ENCODE measurements around the gene SORCS2.

SORCS2 gene

DNA sequence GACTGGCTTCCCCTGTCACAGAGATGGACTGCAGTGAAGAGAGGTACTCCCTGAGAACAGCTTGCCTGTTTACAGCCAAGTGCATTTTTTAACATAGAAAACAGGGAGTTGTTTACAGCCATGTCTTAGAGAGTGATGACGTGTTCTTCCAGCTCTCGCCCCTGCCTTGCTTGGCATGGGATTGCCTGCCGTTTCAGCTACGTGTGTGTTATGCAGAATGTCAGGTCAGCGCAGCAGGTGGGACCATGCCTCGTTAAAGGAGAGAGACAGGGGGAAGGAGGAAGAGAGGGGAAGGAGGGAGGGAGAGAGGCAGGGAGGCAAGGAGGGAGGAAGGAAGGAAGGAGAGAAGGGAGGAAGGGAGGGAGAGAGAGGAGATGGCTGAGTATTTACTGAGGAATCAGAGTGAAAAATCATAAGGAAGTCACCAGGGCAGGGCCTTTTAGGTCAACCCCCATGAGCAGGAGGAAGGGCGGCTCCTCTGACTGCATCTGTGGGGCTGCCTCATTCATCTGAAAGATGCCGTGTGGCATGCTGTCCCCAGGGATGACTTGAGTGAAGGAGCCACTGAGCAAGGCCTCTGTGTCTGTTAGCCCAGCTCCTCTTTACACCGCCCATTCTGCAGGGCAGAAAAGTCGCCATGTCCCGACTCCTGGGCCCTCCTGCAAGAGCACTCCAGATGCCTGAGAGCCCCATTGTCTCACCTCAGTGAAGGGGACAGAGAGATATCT, 382.1 kb downstream of the SORCS2 start:
- Histone ChIP-seq H3K9me3 (ENCODE audit: control insufficient read depth, insufficient read depth, low read depth, low read length) (no peaks in the 10 kb centered on the region), H3K4me1 (ENCODE audit: control insufficient read depth, insufficient read depth, low read length) (no peaks in the 10 kb centered on the region), H3K36me3 (ENCODE audit: control insufficient read depth in 2 of 2, insufficient read depth in 1 of 2, low read length in 2 of 2) (no peaks in the 10 kb centered on the region), H3K4me3 (ENCODE audit: low read depth, low read length) (no peak overlapping the region), H3K27ac (ENCODE audit: extremely low read depth, low read depth, low read length) (no peak overlapping the region)
- ChIA-PET CTCF (no interaction called here), POLR2A (no interaction called here)
- TF ChIP-seq, protein P1, sequence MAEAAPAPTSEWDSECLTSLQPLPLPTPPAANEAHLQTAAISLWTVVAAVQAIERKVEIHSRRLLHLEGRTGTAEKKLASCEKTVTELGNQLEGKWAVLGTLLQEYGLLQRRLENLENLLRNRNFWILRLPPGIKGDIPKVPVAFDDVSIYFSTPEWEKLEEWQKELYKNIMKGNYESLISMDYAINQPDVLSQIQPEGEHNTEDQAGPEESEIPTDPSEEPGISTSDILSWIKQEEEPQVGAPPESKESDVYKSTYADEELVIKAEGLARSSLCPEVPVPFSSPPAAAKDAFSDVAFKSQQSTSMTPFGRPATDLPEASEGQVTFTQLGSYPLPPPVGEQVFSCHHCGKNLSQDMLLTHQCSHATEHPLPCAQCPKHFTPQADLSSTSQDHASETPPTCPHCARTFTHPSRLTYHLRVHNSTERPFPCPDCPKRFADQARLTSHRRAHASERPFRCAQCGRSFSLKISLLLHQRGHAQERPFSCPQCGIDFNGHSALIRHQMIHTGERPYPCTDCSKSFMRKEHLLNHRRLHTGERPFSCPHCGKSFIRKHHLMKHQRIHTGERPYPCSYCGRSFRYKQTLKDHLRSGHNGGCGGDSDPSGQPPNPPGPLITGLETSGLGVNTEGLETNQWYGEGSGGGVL (tag by site-specific recombination; IDR thresholded peaks at IDR 0.05), result no peak
- TF ChIP-seq ZNF174 (tag by site-specific recombination; IDR thresholded peaks at IDR 0.05) (no peak), HOXD13 (CRISPR knock-in tag; IDR thresholded peaks at IDR 0.05; ENCODE audit: borderline replicate concordance) (no peak), AEBP2 (tag by site-specific recombination; IDR thresholded peaks at IDR 0.05; ENCODE audit: borderline replicate concordance) (no peak), ZNF157 (tag by site-specific recombination; IDR thresholded peaks at IDR 0.05) (peak; percentile 54), ZFP69B (tag by site-specific recombination; IDR thresholded peaks at IDR 0.05) (no peak), ZNF514 (tag by site-specific recombination; IDR thresholded peaks at IDR 0.05) (no peak)
- TF ChIP-seq, protein P2, sequence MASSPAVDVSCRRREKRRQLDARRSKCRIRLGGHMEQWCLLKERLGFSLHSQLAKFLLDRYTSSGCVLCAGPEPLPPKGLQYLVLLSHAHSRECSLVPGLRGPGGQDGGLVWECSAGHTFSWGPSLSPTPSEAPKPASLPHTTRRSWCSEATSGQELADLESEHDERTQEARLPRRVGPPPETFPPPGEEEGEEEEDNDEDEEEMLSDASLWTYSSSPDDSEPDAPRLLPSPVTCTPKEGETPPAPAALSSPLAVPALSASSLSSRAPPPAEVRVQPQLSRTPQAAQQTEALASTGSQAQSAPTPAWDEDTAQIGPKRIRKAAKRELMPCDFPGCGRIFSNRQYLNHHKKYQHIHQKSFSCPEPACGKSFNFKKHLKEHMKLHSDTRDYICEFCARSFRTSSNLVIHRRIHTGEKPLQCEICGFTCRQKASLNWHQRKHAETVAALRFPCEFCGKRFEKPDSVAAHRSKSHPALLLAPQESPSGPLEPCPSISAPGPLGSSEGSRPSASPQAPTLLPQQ (tag by site-specific recombination; IDR thresholded peaks at IDR 0.05), result no peak

DNA sequence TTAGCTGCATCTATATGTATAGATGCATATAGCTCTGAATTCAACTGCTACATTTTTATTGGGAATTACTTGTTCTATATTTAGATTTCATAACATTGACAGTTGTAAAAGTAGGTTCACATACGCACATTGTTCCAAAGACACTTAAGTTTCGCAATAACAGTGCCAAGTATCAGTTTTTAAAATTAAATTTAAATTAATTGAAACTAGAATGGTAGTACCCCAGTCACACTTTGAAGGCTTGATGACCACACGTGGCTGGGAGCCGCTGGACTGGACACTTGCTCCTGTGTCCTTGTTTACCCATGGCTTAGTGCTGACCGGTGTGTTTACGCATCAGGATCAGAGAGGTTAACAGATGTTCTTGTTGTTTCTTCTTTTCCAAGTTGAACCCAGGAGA, 383.1 kb downstream of the SORCS2 start:
- Histone ChIP-seq H3K27ac (ENCODE audit: extremely low read depth, low read depth, low read length) (no peak overlapping the region), H3K9me3 (ENCODE audit: control insufficient read depth, insufficient read depth, low read depth, low read length) (no peaks in the 10 kb centered on the region), H3K4me3 (ENCODE audit: low read depth, low read length) (no peak overlapping the region), H3K36me3 (ENCODE audit: control insufficient read depth in 2 of 2, insufficient read depth in 1 of 2, low read length in 2 of 2) (no peaks in the 10 kb centered on the region), H3K4me1 (ENCODE audit: control insufficient read depth, insufficient read depth, low read length) (no peaks in the 10 kb centered on the region)
- CTCF ChIA-PET, result no interaction called here
- POLR2A ChIA-PET, result no interaction called here
- no peak for TF ChIP-seq ZNF324 (tag by site-specific recombination; IDR thresholded peaks at IDR 0.05)
- TF ChIP-seq ZNF121 (tag by site-specific recombination; IDR thresholded peaks at IDR 0.05), result no peak
- TF ChIP-seq GLIS1 (tag by site-specific recombination; IDR thresholded peaks at IDR 0.05), result no peak
- TF ChIP-seq RBAK (tag by site-specific recombination; IDR thresholded peaks at IDR 0.05), result no peak
- TF ChIP-seq BCL11B (tag by site-specific recombination; IDR thresholded peaks at IDR 0.05; ENCODE audit: low read depth), result no peak
- TF ChIP-seq PRDM1 (tag by site-specific recombination; IDR thresholded peaks at IDR 0.05), result no peak
- TF ChIP-seq, protein P3, sequence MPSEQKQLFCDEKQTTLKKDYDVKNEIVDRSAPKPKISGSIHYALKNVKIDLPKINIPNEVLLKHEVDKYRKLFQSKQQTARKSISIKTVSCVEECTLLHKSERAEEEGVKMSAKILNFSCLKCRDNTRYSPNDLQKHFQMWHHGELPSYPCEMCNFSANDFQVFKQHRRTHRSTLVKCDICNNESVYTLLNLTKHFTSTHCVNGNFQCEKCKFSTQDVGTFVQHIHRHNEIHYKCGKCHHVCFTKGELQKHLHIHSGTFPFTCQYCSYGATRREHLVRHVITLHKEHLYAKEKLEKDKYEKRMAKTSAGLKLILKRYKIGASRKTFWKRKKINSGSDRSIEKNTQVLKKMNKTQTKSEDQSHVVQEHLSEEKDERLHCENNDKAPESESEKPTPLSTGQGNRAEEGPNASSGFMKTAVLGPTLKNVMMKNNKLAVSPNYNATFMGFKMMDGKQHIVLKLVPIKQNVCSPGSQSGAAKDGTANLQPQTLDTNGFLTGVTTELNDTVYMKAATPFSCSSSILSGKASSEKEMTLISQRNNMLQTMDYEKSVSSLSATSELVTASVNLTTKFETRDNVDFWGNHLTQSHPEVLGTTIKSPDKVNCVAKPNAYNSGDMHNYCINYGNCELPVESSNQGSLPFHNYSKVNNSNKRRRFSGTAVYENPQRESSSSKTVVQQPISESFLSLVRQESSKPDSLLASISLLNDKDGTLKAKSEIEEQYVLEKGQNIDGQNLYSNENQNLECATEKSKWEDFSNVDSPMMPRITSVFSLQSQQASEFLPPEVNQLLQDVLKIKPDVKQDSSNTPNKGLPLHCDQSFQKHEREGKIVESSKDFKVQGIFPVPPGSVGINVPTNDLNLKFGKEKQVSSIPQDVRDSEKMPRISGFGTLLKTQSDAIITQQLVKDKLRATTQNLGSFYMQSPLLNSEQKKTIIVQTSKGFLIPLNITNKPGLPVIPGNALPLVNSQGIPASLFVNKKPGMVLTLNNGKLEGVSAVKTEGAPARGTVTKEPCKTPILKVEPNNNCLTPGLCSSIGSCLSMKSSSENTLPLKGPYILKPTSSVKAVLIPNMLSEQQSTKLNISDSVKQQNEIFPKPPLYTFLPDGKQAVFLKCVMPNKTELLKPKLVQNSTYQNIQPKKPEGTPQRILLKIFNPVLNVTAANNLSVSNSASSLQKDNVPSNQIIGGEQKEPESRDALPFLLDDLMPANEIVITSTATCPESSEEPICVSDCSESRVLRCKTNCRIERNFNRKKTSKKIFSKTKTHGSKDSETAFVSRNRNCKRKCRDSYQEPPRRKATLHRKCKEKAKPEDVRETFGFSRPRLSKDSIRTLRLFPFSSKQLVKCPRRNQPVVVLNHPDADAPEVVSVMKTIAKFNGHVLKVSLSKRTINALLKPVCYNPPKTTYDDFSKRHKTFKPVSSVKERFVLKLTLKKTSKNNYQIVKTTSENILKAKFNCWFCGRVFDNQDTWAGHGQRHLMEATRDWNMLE (tag by site-specific recombination; conservative IDR thresholded peaks at IDR 0.05; ENCODE audit: low read depth), result no peak
- TF ChIP-seq, protein P4, sequence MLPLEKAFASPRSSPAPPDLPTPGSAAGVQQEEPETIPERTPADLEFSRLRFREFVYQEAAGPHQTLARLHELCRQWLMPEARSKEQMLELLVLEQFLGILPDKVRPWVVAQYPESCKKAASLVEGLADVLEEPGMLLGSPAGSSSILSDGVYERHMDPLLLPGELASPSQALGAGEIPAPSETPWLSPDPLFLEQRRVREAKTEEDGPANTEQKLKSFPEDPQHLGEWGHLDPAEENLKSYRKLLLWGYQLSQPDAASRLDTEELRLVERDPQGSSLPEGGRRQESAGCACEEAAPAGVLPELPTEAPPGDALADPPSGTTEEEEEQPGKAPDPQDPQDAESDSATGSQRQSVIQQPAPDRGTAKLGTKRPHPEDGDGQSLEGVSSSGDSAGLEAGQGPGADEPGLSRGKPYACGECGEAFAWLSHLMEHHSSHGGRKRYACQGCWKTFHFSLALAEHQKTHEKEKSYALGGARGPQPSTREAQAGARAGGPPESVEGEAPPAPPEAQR (tag by site-specific recombination; IDR thresholded peaks at IDR 0.05), result no peak
- no peak for TF ChIP-seq ZNF341 (tag by site-specific recombination; IDR thresholded peaks at IDR 0.05; ENCODE audit: low read depth)
- TF ChIP-seq ZNF354C (tag by site-specific recombination; IDR thresholded peaks at IDR 0.05; ENCODE audit: borderline replicate concordance, low read depth), result no peak
- TF ChIP-seq ZNF155 (tag by site-specific recombination; IDR thresholded peaks at IDR 0.05), result no peak
- TF ChIP-seq ZNF2 (tag by site-specific recombination; IDR thresholded peaks at IDR 0.05), result no peak
- no peak for TF ChIP-seq ZSCAN4 (tag by site-specific recombination; IDR thresholded peaks at IDR 0.05)
- no peak for TF ChIP-seq SP3 (tag by site-specific recombination; IDR thresholded peaks at IDR 0.05)
- TF ChIP-seq TCF7L2 (IDR thresholded peaks at IDR 0.05; ENCODE audit: borderline replicate concordance, low read depth, low read length), result no peak

Measured in HEK293 (cell line).